ENCODE measurements around the gene DPEP2. TPM values are rescaled to one million over a fixed set of nuclear protein-coding genes. Genes with fewer than 3 reads are reported as not detected.

DPEP2 gene
- total and polyA plus RNA-seq, 2 of the 13 experiments (the other 11 are each of a cell fraction or from before 2014, with no cell fraction given): 0.18 TPM; not detected in 1

DNA sequence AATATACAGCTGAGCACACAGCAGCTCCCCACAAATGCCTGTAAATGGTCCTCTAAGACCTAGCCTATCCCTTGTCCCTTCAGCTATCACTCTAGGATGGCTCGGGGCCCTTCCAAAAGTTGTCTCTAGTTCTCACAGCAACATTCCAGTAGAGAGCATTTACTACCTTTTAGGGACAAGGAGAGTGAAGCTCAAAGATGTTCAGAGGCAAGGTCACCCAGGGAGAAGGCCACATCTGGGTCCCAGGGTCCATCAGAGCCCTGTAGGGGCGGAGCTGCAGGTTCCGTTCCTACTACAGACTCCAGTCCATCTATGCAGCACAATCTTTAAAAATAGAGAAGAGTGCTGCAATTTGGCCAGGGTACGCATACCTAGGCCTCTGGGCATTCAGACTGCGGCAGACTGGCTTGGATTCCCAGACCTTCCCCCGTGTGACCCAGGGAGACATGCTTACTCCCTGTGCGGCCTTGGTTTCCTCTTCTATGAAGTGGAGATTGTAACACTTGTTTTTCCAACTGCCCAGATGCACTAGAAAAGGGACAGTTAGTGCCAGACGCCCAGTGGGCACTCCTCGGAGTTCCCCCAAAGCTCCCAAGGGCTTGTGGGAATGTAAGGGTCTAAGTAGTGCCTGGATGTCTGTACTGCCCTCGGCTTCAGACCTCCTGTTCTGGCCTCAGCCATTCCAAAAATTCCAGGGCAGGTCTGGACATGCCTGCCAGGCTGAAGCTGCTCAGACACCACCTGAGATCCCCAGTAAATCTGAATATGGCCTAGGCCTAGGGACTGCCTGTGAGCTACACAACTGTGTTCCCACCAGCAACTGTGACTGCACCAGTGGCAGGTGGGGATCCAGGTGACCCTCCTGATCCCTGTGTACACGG is 33.4 kb downstream of the DPEP2 start (continued):
- TF ChIP-seq, protein P1, sequence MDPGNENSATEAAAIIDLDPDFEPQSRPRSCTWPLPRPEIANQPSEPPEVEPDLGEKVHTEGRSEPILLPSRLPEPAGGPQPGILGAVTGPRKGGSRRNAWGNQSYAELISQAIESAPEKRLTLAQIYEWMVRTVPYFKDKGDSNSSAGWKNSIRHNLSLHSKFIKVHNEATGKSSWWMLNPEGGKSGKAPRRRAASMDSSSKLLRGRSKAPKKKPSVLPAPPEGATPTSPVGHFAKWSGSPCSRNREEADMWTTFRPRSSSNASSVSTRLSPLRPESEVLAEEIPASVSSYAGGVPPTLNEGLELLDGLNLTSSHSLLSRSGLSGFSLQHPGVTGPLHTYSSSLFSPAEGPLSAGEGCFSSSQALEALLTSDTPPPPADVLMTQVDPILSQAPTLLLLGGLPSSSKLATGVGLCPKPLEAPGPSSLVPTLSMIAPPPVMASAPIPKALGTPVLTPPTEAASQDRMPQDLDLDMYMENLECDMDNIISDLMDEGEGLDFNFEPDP (CRISPR knock-in tag; conservative IDR thresholded peaks at IDR 0.05): 0 out of 2 replicates have a peak, but pooled peaks have one; percentile 54
- peak; percentile 54 for TF ChIP-seq ZMAT3 (CRISPR knock-in tag; conservative IDR thresholded peaks at IDR 0.05)
- TF ChIP-seq FOXP1 (IDR thresholded peaks at IDR 0.05): no peak
- TF ChIP-seq FOXP1 (CRISPR knock-in tag; IDR thresholded peaks at IDR 0.05): no peak
- no peak for TF ChIP-seq ZNF260 (CRISPR knock-in tag; IDR thresholded peaks at IDR 0.05; ENCODE audit: borderline replicate concordance, low read depth)
- TF ChIP-seq ZFY (CRISPR knock-in tag; IDR thresholded peaks at IDR 0.05): peak; percentile 68
- no peak for TF ChIP-seq NFYB (CRISPR knock-in tag; IDR thresholded peaks at IDR 0.05)
- TF ChIP-seq IRF2 (CRISPR knock-in tag; IDR thresholded peaks at IDR 0.05): 0 out of 2 replicates have a peak, but pooled peaks have one; percentile 13
- TF ChIP-seq TBX2 (CRISPR knock-in tag; IDR thresholded peaks at IDR 0.05; ENCODE audit: borderline replicate concordance): 0 out of 2 replicates have a peak, but pooled peaks have one; percentile 10
- TF ChIP-seq PHF8 (CRISPR knock-in tag; IDR thresholded peaks at IDR 0.05): peak; percentile 48; the same call in 1 of the 2 replicates
- no peak for TF ChIP-seq CEBPG (CRISPR knock-in tag; IDR thresholded peaks at IDR 0.05)
- 0 out of 2 replicates have a peak, but pooled peaks have one; percentile 25 for TF ChIP-seq ZNF30 (CRISPR knock-in tag; IDR thresholded peaks at IDR 0.05)
- TF ChIP-seq SALL1 (CRISPR knock-in tag; IDR thresholded peaks at IDR 0.05): peak; percentile 27; the same call in 1 of the 2 replicates
- peak; percentile 75 for TF ChIP-seq ZFX (CRISPR knock-in tag; IDR thresholded peaks at IDR 0.05; ENCODE audit: low read depth)
- TF ChIP-seq MEF2D (CRISPR knock-in tag; IDR thresholded peaks at IDR 0.05): 0 out of 2 replicates have a peak, but pooled peaks have one; percentile 5
- 0 out of 2 replicates have a peak, but pooled peaks have one; percentile 10 for TF ChIP-seq CBX5 (CRISPR knock-in tag; IDR thresholded peaks at IDR 0.05; ENCODE audit: borderline replicate concordance)
- no peak for TF ChIP-seq MED8 (CRISPR knock-in tag; IDR thresholded peaks at IDR 0.05; ENCODE audit: insufficient replicate concordance)
- TF ChIP-seq MAFK (conservative IDR thresholded peaks at IDR 0.05 in 1 of 2, IDR thresholded peaks at IDR 0.05 in 1 of 2; ENCODE audit: low read length in 2 of 2): no peak
- TF ChIP-seq ZNF589 (CRISPR knock-in tag; conservative IDR thresholded peaks at IDR 0.05): no peak
- peak; percentile 75; the same call in 1 of the 2 replicates for TF ChIP-seq SP5 (CRISPR knock-in tag; IDR thresholded peaks at IDR 0.05; ENCODE audit: borderline replicate concordance, low read depth)
- TF ChIP-seq, protein P2, sequence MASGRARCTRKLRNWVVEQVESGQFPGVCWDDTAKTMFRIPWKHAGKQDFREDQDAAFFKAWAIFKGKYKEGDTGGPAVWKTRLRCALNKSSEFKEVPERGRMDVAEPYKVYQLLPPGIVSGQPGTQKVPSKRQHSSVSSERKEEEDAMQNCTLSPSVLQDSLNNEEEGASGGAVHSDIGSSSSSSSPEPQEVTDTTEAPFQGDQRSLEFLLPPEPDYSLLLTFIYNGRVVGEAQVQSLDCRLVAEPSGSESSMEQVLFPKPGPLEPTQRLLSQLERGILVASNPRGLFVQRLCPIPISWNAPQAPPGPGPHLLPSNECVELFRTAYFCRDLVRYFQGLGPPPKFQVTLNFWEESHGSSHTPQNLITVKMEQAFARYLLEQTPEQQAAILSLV (CRISPR knock-in tag; IDR thresholded peaks at IDR 0.05; ENCODE audit: borderline replicate concordance): no peak
- peak; percentile 73 for TF ChIP-seq TARDBP (CRISPR knock-in tag; IDR thresholded peaks at IDR 0.05)
- no peak for TF ChIP-seq NFATC3 (CRISPR knock-in tag; IDR thresholded peaks at IDR 0.05)
- TF ChIP-seq HOXA7 (CRISPR knock-in tag; IDR thresholded peaks at IDR 0.05): no peak
- TF ChIP-seq NPAS2 (CRISPR knock-in tag; IDR thresholded peaks at IDR 0.05; ENCODE audit: borderline replicate concordance): no peak
- no peak for TF ChIP-seq ZBTB7B (CRISPR knock-in tag; IDR thresholded peaks at IDR 0.05)
- 0 out of 2 replicates have a peak, but pooled peaks have one; percentile 25 for TF ChIP-seq KLF6 (CRISPR knock-in tag; IDR thresholded peaks at IDR 0.05)
- no peak for TF ChIP-seq ATAD3A (CRISPR knock-in tag; IDR thresholded peaks at IDR 0.05)
- peak; percentile 18 to 69; a peak in 3 of 4 replicates for TF ChIP-seq POLR2A (IDR thresholded peaks at IDR 0.05; ENCODE audit: insufficient read depth in 1 of 2, low read depth in 2 of 2, low read length in 2 of 2)
- peak; percentile 99 for TF ChIP-seq TP53 (CRISPR knock-in tag; conservative IDR thresholded peaks at IDR 0.05)

Data from HepG2 (cell line).